Calu3 (cell line): ENCODE results near the gene NPHP4. TPM values are rescaled to one million over a fixed set of nuclear protein-coding genes. Genes with fewer than 3 reads are reported as not detected.

Experiments
- BruUV-seq: library from RNA; stranded (reverse); fragments of 400-500 nt; replicated peaks from 2 replicates; lab custom pipeline; 2021; lab: Mats Ljungman, UMichigan
- CTCF ChIA-PET: fragments of 300-600 bp; sonication (Branson Sonifier 250); formaldehyde crosslinking; loops from one replicate; lab custom pipeline; 2022; ENCODE audit warnings: antibody characterized with exemption; lab: Charles Lee
- DNase-seq: peaks from one replicate; pipeline ENCODE4 v3.0.0; 2022
- H3K27ac Mint-ChIP-seq: one replicate; pipeline ENCODE4 v1.8.0; 2022; ENCODE audit warnings: mixed read lengths; ENCODE audit not compliant: unreplicated experiment
- H3K27me3 Mint-ChIP-seq: one replicate; pipeline ENCODE4 v1.8.0; 2022; ENCODE audit warnings: mixed read lengths; ENCODE audit not compliant: unreplicated experiment
- H3K36me3 Mint-ChIP-seq: one replicate; pipeline ENCODE4 v1.8.0; 2022; ENCODE audit warnings: mild to moderate bottlenecking, moderate library complexity, mixed read lengths; ENCODE audit not compliant: insufficient read depth, unreplicated experiment
- H3K4me1 Mint-ChIP-seq: one replicate; pipeline ENCODE4 v1.8.0; 2022; ENCODE audit warnings: mild to moderate bottlenecking, low read depth, mixed read lengths; ENCODE audit not compliant: unreplicated experiment
- H3K4me3 Mint-ChIP-seq: one replicate; pipeline ENCODE4 v1.8.0; 2022; ENCODE audit warnings: mild to moderate bottlenecking, low read depth, moderate library complexity, mixed read lengths; ENCODE audit not compliant: unreplicated experiment
- H3K9me3 Mint-ChIP-seq: one replicate; pipeline ENCODE4 v1.8.0; 2022; ENCODE audit warnings: low read depth, mixed read lengths; ENCODE audit not compliant: unreplicated experiment
- intact Hi-C: fragments of 100-400 bp; cut with micrococcal nuclease; formaldehyde crosslinking; loops from one replicate; pipeline ENCODE4 v1.10.0; 2022; ENCODE audit not compliant: unreplicated experiment
- total RNA-seq: library from RNA; stranded (reverse); gene quantifications from 2 replicates; pipeline ENCODE4 v1.2.3, GENCODE V29; 2022
- TF ChIP-seq, protein P1 (sequence below): fragments of 200-600 bp; IDR thresholded peaks from one replicate; pipeline ENCODE4 v1.8.0; 2022; ENCODE audit warnings: antibody characterized with exemption; ENCODE audit not compliant: unreplicated experiment

NPHP4 gene
- total RNA-seq, 1 experiment from 2014 or later: 11.1 TPM

DNA sequence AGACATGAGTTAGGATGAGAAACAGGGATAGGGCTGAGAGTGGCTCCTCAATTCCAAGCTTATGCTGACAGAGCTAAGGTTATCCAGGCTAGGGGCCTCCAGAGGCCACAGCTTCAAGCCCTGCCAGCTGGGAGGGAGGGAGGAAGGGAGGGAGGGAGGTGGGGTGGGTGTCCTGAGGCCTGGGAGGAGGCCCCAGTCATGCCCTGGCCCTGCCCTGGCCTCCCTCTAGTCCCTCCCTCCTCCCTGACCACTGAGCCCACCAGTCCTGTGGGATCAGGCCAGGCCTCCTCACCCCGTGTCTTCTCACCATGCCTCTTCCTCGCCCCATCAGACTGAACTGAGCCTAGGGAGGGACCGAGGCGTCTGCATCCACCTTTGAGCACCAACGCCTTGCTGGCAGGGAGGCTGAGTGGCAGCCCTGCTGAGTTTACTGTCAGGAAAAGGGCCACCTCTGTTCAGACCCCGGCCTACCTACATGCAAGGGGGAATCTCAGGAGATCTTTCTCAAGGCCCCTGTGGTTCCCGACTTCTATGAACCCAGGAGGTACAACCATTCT, 116.1 kb downstream of the NPHP4 start:
- H3K27ac Mint-ChIP-seq: no peak overlapping the region
- H3K4me3 Mint-ChIP-seq: no peak overlapping the region
- H3K4me1 Mint-ChIP-seq: no peaks in the 10 kb centered on the region
- H3K9me3 Mint-ChIP-seq: no peaks in the 10 kb centered on the region
- H3K27me3 Mint-ChIP-seq: no peaks in the 10 kb centered on the region
- no peaks in the 10 kb centered on the region for H3K36me3 Mint-ChIP-seq
- no TSS peak for BruUV-seq
- CTCF ChIA-PET: no interaction called here
- TF ChIP-seq, protein P1, sequence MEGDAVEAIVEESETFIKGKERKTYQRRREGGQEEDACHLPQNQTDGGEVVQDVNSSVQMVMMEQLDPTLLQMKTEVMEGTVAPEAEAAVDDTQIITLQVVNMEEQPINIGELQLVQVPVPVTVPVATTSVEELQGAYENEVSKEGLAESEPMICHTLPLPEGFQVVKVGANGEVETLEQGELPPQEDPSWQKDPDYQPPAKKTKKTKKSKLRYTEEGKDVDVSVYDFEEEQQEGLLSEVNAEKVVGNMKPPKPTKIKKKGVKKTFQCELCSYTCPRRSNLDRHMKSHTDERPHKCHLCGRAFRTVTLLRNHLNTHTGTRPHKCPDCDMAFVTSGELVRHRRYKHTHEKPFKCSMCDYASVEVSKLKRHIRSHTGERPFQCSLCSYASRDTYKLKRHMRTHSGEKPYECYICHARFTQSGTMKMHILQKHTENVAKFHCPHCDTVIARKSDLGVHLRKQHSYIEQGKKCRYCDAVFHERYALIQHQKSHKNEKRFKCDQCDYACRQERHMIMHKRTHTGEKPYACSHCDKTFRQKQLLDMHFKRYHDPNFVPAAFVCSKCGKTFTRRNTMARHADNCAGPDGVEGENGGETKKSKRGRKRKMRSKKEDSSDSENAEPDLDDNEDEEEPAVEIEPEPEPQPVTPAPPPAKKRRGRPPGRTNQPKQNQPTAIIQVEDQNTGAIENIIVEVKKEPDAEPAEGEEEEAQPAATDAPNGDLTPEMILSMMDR: no peak
- DNase-seq: no peak
- intact Hi-C loops: no loop called here

DNA sequence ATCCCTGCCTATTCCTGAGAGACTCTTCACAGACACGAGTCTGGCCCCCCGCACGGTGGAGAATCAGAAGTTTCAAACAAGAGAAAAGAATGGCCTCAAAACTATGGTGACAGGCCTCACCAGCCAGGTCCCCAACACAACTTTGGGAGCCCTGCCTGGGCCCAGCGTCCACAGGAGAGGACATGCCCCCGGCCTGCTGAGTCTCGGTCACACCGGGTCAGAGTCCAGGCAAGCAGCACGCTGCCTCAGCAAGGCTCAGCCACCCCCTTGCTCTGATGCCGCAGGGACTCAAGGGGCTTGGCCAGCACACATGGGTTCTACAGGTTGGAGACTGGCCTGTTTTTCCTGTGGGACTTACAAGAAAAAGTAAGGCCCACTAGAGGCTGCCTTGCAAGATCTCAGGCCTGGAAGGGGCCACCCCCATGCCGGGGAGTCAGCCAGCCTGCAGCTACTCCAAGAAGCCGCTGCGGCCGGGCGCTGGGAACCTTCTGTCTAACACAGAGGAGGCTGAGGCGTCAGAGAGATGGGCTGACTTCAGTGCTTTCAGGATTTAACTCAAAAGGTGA, 116.8 kb downstream of the NPHP4 start:
- intact Hi-C loops: no loop called here
- no peak overlapping the region for H3K4me3 Mint-ChIP-seq

DNA sequence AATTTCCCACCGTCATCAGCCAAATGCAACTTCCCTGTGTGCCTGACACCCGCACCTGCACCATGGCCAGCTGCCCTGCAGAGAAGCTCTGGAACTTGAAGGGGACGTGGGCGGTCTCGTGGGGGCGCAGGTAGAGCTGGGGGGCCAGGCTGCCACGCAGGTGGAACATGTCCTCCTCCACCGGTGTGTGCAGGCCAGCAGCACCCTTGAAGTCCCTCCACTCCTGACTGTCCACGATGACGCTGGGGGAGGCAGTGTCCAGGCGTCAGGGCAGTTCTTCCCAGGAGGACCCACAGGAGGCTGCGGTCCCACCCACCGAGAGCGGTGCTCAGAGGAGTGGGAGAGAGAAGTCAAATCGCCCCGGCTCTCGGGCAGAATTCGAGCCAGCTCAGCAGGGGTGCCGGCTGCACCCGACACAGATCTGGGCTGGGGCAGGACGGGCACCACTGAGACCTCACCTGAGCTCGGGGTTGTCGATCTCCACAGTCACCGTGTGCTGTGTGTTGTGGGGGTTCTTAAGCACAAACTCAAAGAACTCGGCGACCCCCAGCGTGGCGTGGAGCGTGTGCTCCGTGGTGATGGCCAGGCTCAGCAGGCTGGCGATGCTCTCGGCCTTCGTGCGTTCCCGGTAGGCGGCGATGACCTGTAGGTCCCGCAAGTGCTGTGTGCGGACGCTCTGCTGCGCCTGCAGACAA, 117.7 kb downstream of the NPHP4 start:
- Mint-ChIP-seq H3K27ac (no peak overlapping the region), H3K4me1 (no peaks in the 10 kb centered on the region), H3K9me3 (no peaks in the 10 kb centered on the region), H3K36me3 (no peaks in the 10 kb centered on the region), H3K4me3 (no peak overlapping the region), H3K27me3 (no peaks in the 10 kb centered on the region)
- DNase-seq: no peak
- CTCF ChIA-PET: no interaction called here
- TF ChIP-seq, protein P1: no peak
- BruUV-seq: no TSS peak
- intact Hi-C loops: no loop called here

More for the DNA sequence above, 116.8 kb downstream of the NPHP4 start:
- H3K36me3 Mint-ChIP-seq: no peaks in the 10 kb centered on the region
- DNase-seq: no peak
- TF ChIP-seq, protein P1: no peak
- H3K27ac Mint-ChIP-seq: no peak overlapping the region
- H3K27me3 Mint-ChIP-seq: no peaks in the 10 kb centered on the region
- H3K4me1 Mint-ChIP-seq: no peaks in the 10 kb centered on the region
- no peaks in the 10 kb centered on the region for H3K9me3 Mint-ChIP-seq
- CTCF ChIA-PET: no interaction called here
- no TSS peak for BruUV-seq

DNA sequence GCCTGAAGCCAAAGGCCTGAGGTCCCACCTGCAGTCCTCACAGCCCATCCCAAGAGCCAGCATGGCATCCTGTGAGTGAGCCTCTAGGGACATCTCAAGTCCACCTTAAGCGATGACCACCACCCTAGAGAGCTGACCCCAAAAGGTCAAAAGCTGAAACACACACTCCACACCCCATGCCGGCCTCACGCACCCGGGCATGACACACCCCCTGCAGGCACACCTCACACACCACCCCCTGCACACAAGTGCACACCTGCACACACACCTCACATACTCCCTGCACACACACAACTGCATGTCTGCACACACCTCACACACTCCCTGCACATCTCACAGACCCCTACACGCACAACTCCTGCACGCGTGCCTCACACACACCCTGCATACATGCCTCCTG, 118.7 kb downstream of the NPHP4 start:
- Mint-ChIP-seq H3K27ac (no peak overlapping the region), H3K4me1 (no peaks in the 10 kb centered on the region), H3K27me3 (no peaks in the 10 kb centered on the region), H3K36me3 (peaks cover 5% of the 10 kb centered on the region), H3K4me3 (no peak overlapping the region), H3K9me3 (peaks cover 5% of the 10 kb centered on the region)
- intact Hi-C loops: no loop called here
- TF ChIP-seq, protein P1: no peak
- CTCF ChIA-PET: no interaction called here
- no peak for DNase-seq
- no TSS peak for BruUV-seq
